ENCODE data around the gene FBXL17.

DNA sequence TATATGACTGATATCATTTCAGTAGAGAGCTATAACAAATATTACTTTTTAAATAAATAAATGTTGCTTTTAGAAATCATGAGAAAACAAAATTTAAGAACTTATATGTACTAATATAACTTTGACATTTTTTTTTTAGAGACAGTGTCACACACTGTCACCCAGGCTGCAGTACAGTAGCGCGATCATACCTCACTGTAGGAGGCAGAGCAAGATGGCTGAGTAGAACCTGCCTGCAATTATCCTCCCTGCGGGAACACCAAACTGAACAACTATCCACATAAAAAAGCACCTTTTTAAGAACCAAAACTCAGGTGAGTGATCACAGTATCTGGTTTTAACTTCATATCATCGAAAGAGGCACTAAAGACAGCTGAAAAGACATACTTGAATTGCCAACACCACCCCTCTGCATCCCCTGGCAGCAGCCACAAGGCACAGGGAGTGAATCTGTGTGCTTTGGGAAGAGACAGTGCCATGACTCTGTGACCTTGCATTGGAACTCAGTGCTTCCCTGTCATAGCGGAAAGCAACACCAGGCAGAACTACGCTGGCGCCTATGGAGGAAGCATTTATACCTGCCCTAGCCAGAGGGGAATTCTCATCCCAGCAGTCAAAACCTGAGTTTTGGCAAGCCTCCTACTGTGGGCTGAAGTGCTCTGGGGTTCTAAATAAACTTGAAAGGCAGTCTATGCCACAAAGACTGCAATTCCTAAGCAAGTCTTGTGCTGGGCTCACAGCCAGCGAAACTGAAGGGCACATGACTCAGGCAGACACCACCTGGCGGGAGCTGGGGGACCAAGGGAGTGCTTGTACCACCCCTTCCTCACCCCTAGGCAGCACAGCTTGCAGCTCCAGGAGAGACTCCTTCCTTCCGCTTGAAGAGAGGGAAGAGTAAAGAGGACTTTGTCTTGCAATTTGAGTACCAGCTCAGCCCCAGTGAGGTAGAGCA lies 142.7 kb downstream of the FBXL17 start:
- TF ChIP-seq, protein P1, sequence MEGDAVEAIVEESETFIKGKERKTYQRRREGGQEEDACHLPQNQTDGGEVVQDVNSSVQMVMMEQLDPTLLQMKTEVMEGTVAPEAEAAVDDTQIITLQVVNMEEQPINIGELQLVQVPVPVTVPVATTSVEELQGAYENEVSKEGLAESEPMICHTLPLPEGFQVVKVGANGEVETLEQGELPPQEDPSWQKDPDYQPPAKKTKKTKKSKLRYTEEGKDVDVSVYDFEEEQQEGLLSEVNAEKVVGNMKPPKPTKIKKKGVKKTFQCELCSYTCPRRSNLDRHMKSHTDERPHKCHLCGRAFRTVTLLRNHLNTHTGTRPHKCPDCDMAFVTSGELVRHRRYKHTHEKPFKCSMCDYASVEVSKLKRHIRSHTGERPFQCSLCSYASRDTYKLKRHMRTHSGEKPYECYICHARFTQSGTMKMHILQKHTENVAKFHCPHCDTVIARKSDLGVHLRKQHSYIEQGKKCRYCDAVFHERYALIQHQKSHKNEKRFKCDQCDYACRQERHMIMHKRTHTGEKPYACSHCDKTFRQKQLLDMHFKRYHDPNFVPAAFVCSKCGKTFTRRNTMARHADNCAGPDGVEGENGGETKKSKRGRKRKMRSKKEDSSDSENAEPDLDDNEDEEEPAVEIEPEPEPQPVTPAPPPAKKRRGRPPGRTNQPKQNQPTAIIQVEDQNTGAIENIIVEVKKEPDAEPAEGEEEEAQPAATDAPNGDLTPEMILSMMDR (IDR thresholded peaks at IDR 0.05) = no peak
- no peak for TF ChIP-seq POLR2A (IDR thresholded peaks at IDR 0.05)
